PC-9 (cell line): ENCODE data around the gene RBFOX1. TPM values are rescaled to one million over a fixed set of nuclear protein-coding genes. Genes with fewer than 3 reads are reported as not detected.

Source experiments
- BruUV-seq: library from RNA; stranded (reverse); fragments of 400-500 nt; replicated peaks from 2 replicates; lab custom pipeline; 2021; lab: Mats Ljungman, UMichigan
- CTCF ChIA-PET: fragments of 300-600 bp; sonication (Branson Sonifier 250); formaldehyde crosslinking; loops from one replicate; lab custom pipeline; 2022; ENCODE audit warnings: antibody characterized with exemption; lab: Charles Lee
- POLR2A ChIA-PET: fragments of 300-600 bp; sonication (Branson Sonifier 250); formaldehyde crosslinking; loops from one replicate; lab custom pipeline; 2022; ENCODE audit warnings: antibody characterized with exemption; ENCODE audit not compliant: unreplicated experiment; lab: Charles Lee
- DNase-seq, 2 experiments: peaks; one replicate each; pipeline versions ENCODE4 v3.0.0 to v3.0.0-alpha.2; 2015 to 2022; ENCODE audit warnings: mixed read lengths in 1 of 2
- H2AFZ ChIP-seq: fragments of 200-600 bp; sonication (generic); 2 replicates; pipeline ENCODE4 v1.8.1; 2017; ENCODE audit warnings: antibody characterized with exemption
- H3F3A ChIP-seq: fragments of 200-600 bp; sonication (generic); 2 replicates; pipeline ENCODE4 v1.8.1; 2017; ENCODE audit warnings: antibody characterized with exemption, mild to moderate bottlenecking, low read depth; ENCODE audit not compliant: insufficient read depth
- H3K27ac ChIP-seq: fragments of 200-600 bp; sonication (generic); 2 replicates; pipeline ENCODE4 v1.6.1; 2016; ENCODE audit warnings: mixed run types
- H3K27me3 ChIP-seq: fragments of 200-600 bp; sonication (generic); 2 replicates; pipeline ENCODE4 v1.6.1; 2016; ENCODE audit warnings: low read depth, mixed run types; ENCODE audit not compliant: insufficient read depth
- H3K36me3 ChIP-seq: fragments of 200-600 bp; sonication (generic); 2 replicates; pipeline ENCODE4 v1.6.1; 2016; ENCODE audit warnings: low read depth, mixed run types
- H3K4me1 ChIP-seq: fragments of 200-600 bp; sonication (generic); replicated peaks from 2 replicates; pipeline ENCODE4 v1.6.1; 2016; ENCODE audit warnings: mixed run types; ENCODE audit not compliant: insufficient read depth
- H3K4me2 ChIP-seq: fragments of 200-600 bp; sonication (generic); 2 replicates; pipeline ENCODE4 v1.6.1; 2017; ENCODE audit warnings: mixed run types
- H3K4me3 ChIP-seq: fragments of 200-600 bp; sonication (generic); 2 replicates; pipeline ENCODE4 v1.6.1; 2016; ENCODE audit warnings: mixed run types
- H3K79me2 ChIP-seq: fragments of 200-600 bp; sonication (generic); 2 replicates; pipeline ENCODE4 v1.6.1; 2017; ENCODE audit warnings: low read depth, mixed run types
- H3K9me2 ChIP-seq: fragments of 200-600 bp; sonication (generic); 2 replicates; pipeline ENCODE4 v1.8.1; 2017; ENCODE audit warnings: mild to moderate bottlenecking; ENCODE audit not compliant: insufficient read depth
- H3K9me3 ChIP-seq: fragments of 200-600 bp; sonication (generic); 2 replicates; pipeline ENCODE4 v1.8.1; 2016; ENCODE audit warnings: low read depth; ENCODE audit not compliant: insufficient read depth
- H4K20me1 ChIP-seq: fragments of 200-600 bp; sonication (generic); 2 replicates; pipeline ENCODE4 v1.8.1; 2017; ENCODE audit not compliant: insufficient read depth
- CTCF ChIP-seq: fragments of 200-600 bp; sonication (generic); conservative IDR thresholded peaks from 2 replicates; pipeline ENCODE4 v1.6.1; 2017; ENCODE audit warnings: mixed run types, antibody characterized with exemption, mild to moderate bottlenecking, moderate library complexity
- EZH2 ChIP-seq: fragments of 200-600 bp; sonication (generic); IDR thresholded peaks from 2 replicates; pipeline ENCODE4 v1.8.0; 2017; ENCODE audit warnings: antibody characterized with exemption, low read depth
- intact Hi-C: fragments of 100-400 bp; cut with micrococcal nuclease; formaldehyde crosslinking; loops from one replicate; pipeline ENCODE4 v1.10.0; 2022; ENCODE audit not compliant: unreplicated experiment
- total RNA-seq: library from RNA; stranded (reverse); gene quantifications from 2 replicates; pipeline ENCODE4 v1.2.3, GENCODE V29; 2021

RBFOX1 gene
- total RNA-seq, 1 experiment from 2014 or later, result not detected

DNA sequence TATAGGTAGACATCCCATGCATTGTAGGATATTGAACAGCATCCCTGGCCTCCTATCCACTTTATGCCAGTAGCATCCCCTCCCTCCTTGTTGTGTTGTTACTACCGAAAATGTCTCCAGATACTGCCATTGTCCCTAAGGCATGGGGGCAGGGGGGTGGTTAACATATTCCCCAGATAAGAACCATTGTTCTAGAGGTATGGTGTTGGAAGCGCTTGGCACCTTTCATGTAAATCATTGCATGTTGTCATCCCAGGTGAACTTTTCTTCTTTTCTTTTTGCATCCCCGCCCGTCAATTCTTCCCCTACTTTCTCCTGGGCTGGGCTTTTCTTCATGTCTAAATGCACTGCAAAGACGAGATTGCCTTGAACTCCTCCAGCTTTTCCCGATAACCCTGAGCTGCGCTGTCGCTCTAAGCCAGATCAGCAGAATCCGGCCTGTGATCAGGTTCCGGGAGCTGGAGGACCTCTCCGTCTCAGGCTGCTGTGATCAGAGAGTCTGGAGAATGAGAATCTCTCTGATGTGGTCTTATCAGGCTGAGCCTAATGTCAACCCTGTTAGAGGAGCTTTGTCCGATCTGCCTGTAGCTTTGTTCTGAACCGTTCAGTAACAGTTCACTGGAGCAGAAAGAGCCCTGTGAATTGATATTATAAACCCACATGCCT, 76.2 kb downstream of the RBFOX1 start:
- DNase-seq, result no peak
- no TSS peak for BruUV-seq
- no peaks in the 10 kb centered on the region for H4K20me1 ChIP-seq
- H3K9me3 ChIP-seq, result no peaks in the 10 kb centered on the region
- no peak overlapping the region for H3K27ac ChIP-seq
- no peaks in the 10 kb centered on the region for H3K36me3 ChIP-seq
- no peaks in the 10 kb centered on the region for H3F3A ChIP-seq
- no peak overlapping the region for H2AFZ ChIP-seq
- H3K4me2 ChIP-seq, result no peak overlapping the region
- no peaks in the 10 kb centered on the region for H3K79me2 ChIP-seq
- ChIA-PET CTCF (no interaction called here), POLR2A (no interaction called here)
- intact Hi-C loops, result no loop called here
- H3K4me1 ChIP-seq, result no peaks in the 10 kb centered on the region
- no peaks in the 10 kb centered on the region for H3K9me2 ChIP-seq
- TF ChIP-seq CTCF (no peak), EZH2 (no peak)
- no peak overlapping the region for H3K4me3 ChIP-seq
- peaks cover 57% of the 10 kb centered on the region for H3K27me3 ChIP-seq

GRCh38 chr16:7419441-7419840, 86.8 kb downstream of the RBFOX1 start:
- no peak for DNase-seq
- no peak overlapping the region for H3K27ac ChIP-seq
- H2AFZ ChIP-seq, result no peak overlapping the region
- intact Hi-C loops, result no loop called here
- H4K20me1 ChIP-seq, result no peaks in the 10 kb centered on the region
- H3F3A ChIP-seq, result no peaks in the 10 kb centered on the region
- H3K9me3 ChIP-seq, result no peaks in the 10 kb centered on the region
- no peak overlapping the region for H3K4me3 ChIP-seq
- TF ChIP-seq EZH2 (no peak), CTCF (no peak)
- no peaks in the 10 kb centered on the region for H3K4me1 ChIP-seq
- ChIA-PET CTCF (no interaction called here), POLR2A (no interaction called here)
- H3K79me2 ChIP-seq, result no peaks in the 10 kb centered on the region
- BruUV-seq, result no TSS peak
- no peaks in the 10 kb centered on the region for H3K36me3 ChIP-seq
- no peaks in the 10 kb centered on the region for H3K9me2 ChIP-seq
- no peak overlapping the region for H3K4me2 ChIP-seq
- peaks cover 25% of the 10 kb centered on the region for H3K27me3 ChIP-seq

GRCh38 chr16:7420079-7420478, 87.4 kb downstream of the RBFOX1 start:
- H3K4me1 ChIP-seq, result no peaks in the 10 kb centered on the region
- H3K4me3 ChIP-seq, result no peak overlapping the region
- no peak for TF ChIP-seq CTCF
- no peak for TF ChIP-seq EZH2
- DNase-seq, result no peak
- no peaks in the 10 kb centered on the region for H3K9me3 ChIP-seq
- H3F3A ChIP-seq, result no peaks in the 10 kb centered on the region
- no peaks in the 10 kb centered on the region for H3K79me2 ChIP-seq
- no peaks in the 10 kb centered on the region for H3K9me2 ChIP-seq
- H3K36me3 ChIP-seq, result no peaks in the 10 kb centered on the region
- H4K20me1 ChIP-seq, result no peaks in the 10 kb centered on the region
- no peak overlapping the region for H3K4me2 ChIP-seq
- no peak overlapping the region for H3K27ac ChIP-seq
- no peak overlapping the region for H2AFZ ChIP-seq
- CTCF ChIA-PET, result no interaction called here
- POLR2A ChIA-PET, result no interaction called here
- H3K27me3 ChIP-seq, result peaks cover 25% of the 10 kb centered on the region
- intact Hi-C loops, result no loop called here
- BruUV-seq, result no TSS peak
